OCI-LY7 (cell line): ENCODE measurements around the gene NUDT14. TPM values are rescaled to one million over a fixed set of nuclear protein-coding genes. Genes with fewer than 3 reads are reported as not detected.

Source experiments
- BruUV-seq: library from RNA; stranded (reverse); fragments of 400-500 nt; replicated peaks from 2 replicates; lab custom pipeline; 2021; lab: Mats Ljungman, UMichigan
- CTCF ChIA-PET: fragments of 300-600 bp; sonication (Branson Sonifier 250); formaldehyde crosslinking; loops from one replicate; lab custom pipeline; 2022; ENCODE audit warnings: antibody characterized with exemption; ENCODE audit not compliant: unreplicated experiment; lab: Charles Lee
- POLR2A ChIA-PET: fragments of 300-600 bp; sonication (Branson Sonifier 250); formaldehyde crosslinking; loops from one replicate; lab custom pipeline; 2022; ENCODE audit warnings: antibody characterized with exemption; lab: Charles Lee
- DNase-seq: peaks from one replicate; pipeline ENCODE4 v3.0.0-alpha.2; 2015; ENCODE audit warnings: low spot score
- H2AFZ ChIP-seq: fragments of 200-600 bp; sonication (generic), shearing (Covaris generic); 2 replicates; pipeline ENCODE4 v1.6.1; 2014; ENCODE audit warnings: mild to moderate bottlenecking, antibody characterized with exemption, low read length, moderate library complexity
- H3K27ac ChIP-seq: fragments of 200-600 bp; sonication (generic); 2 replicates; pipeline ENCODE4 v1.5.1; 2014; ENCODE audit warnings: mixed run types, low read depth, mild to moderate bottlenecking, moderate library complexity, low read length, inconsistent platforms; ENCODE audit not compliant: poor library complexity, severe bottlenecking
- H3K36me3 ChIP-seq: fragments of 200-600 bp; sonication (generic); 2 replicates; pipeline ENCODE4 v1.6.1; 2014; ENCODE audit warnings: mild to moderate bottlenecking, antibody characterized with exemption, low read length, moderate library complexity, mixed read lengths; ENCODE audit not compliant: insufficient read depth
- H3K4me1 ChIP-seq: fragments of 200-600 bp; sonication (generic); 2 replicates; pipeline ENCODE4 v1.5.1; 2014; ENCODE audit warnings: mild to moderate bottlenecking, low read length; ENCODE audit not compliant: insufficient read depth, poor library complexity, severe bottlenecking
- H3K4me2 ChIP-seq: fragments of 200-600 bp; sonication (generic); 2 replicates; pipeline ENCODE4 v1.6.1; 2014; ENCODE audit warnings: mild to moderate bottlenecking, low read length
- H3K4me3 ChIP-seq: fragments of 200-600 bp; sonication (generic); 2 replicates; pipeline ENCODE4 v1.5.1; 2014; ENCODE audit warnings: mild to moderate bottlenecking, low read depth, low read length; ENCODE audit not compliant: poor library complexity, severe bottlenecking
- H3K79me2 ChIP-seq: fragments of 200-600 bp; sonication (generic); 2 replicates; pipeline ENCODE4 v1.6.1; 2016; ENCODE audit warnings: low read depth, mild to moderate bottlenecking, low read length, moderate library complexity, mixed read lengths; ENCODE audit not compliant: insufficient read depth
- H3K9me2 ChIP-seq: fragments of 200-600 bp; sonication (generic); 2 replicates; pipeline ENCODE4 v1.6.1; 2016; ENCODE audit warnings: mild to moderate bottlenecking, low read length, mixed read lengths; ENCODE audit not compliant: insufficient read depth
- H3K9me3 ChIP-seq: fragments of 200-600 bp; sonication (generic); 2 replicates; pipeline ENCODE4 v1.6.1; 2014; ENCODE audit warnings: mild to moderate bottlenecking, mixed run types, low read length, mixed read lengths
- H4K20me1 ChIP-seq: fragments of 200-600 bp; sonication (generic); 2 replicates; pipeline ENCODE4 v1.6.1; 2014; ENCODE audit warnings: mild to moderate bottlenecking, antibody characterized with exemption, low read length, moderate library complexity, mixed read lengths; ENCODE audit not compliant: insufficient read depth
- EZH2phosphoT487 ChIP-seq: fragments of 200-600 bp; sonication (generic); IDR thresholded peaks from 2 replicates; pipeline ENCODE4 v1.6.1; 2018; ENCODE audit warnings: low read depth, borderline replicate concordance, mild to moderate bottlenecking, mixed run types, antibody characterized with exemption, low read length, moderate library complexity, mixed read lengths
- intact Hi-C: fragments of 100-400 bp; cut with micrococcal nuclease; formaldehyde crosslinking; loops from one replicate; pipeline ENCODE4 v1.10.0; 2022; ENCODE audit not compliant: unreplicated experiment
- total RNA-seq, 2 experiments: library from RNA; depleted of rRNA in 1 of 2; stranded (reverse); fragments of >200 nt in 1 of 2; shearing (Covaris generic) in 1 of 2; gene quantifications; 2 replicates each; pipeline ENCODE4 v1.2.3, GENCODE V29; 2014 to 2022
- TF ChIP-seq, protein P1 (sequence below): fragments of 200-600 bp; sonication (generic); conservative IDR thresholded peaks from 2 replicates; pipeline ENCODE4 v1.5.1; 2014; ENCODE audit warnings: mild to moderate bottlenecking, antibody characterized with exemption, low read length, moderate library complexity, mixed read lengths

The NUDT14 gene
- total RNA-seq, 2 experiments from 2014 or later, result 32.1 to 37.5 TPM

DNA sequence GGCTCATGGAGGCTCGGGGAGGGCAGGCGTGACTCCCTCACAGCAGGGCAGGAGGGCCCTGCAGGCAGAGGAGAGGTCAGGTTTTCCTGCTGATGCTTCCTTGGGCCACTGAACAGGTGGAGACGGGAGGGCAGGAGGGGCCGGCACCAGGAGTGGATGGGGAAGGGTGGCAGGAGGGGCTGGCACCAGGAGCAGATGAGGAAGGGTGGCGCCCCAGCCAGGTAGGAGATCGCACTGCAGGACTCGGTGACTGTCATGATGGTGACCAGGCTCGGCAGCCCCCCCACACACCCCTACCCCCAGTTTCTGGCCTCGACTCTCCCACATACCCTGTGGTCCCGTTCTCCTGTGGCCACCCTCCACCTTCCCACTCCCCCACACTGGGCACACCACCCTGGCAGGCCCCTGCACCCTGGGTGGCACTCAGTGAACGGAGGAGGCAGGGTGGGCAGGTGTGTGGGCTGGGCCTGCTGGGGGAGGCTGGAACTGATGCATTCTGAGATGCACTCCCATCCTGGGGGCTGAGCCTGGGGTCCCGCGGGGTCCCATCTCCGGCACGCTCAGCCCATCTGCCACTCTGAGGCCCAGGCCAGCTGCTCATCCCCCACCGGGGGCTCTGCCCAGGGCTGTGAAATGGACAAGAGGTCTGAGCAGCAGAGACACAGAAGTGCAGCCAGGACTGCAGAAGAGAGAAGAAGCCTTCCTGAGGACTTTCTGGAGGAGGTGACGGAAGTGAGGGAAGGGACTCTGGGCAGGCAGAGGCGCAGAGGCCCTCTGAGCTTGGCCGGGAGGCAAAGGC, 2.8 kb downstream of the NUDT14 start:
- TF ChIP-seq, protein P1, sequence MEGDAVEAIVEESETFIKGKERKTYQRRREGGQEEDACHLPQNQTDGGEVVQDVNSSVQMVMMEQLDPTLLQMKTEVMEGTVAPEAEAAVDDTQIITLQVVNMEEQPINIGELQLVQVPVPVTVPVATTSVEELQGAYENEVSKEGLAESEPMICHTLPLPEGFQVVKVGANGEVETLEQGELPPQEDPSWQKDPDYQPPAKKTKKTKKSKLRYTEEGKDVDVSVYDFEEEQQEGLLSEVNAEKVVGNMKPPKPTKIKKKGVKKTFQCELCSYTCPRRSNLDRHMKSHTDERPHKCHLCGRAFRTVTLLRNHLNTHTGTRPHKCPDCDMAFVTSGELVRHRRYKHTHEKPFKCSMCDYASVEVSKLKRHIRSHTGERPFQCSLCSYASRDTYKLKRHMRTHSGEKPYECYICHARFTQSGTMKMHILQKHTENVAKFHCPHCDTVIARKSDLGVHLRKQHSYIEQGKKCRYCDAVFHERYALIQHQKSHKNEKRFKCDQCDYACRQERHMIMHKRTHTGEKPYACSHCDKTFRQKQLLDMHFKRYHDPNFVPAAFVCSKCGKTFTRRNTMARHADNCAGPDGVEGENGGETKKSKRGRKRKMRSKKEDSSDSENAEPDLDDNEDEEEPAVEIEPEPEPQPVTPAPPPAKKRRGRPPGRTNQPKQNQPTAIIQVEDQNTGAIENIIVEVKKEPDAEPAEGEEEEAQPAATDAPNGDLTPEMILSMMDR, result peak; percentile 46; the same call in 1 of the 2 replicates
- no peak for TF ChIP-seq EZH2phosphoT487
- no peak overlapping the region for H2AFZ ChIP-seq
- no peaks in the 10 kb centered on the region for H3K36me3 ChIP-seq
- no peaks in the 10 kb centered on the region for H3K9me2 ChIP-seq
- no peaks in the 10 kb centered on the region for H4K20me1 ChIP-seq
- no peak overlapping the region for H3K27ac ChIP-seq
- H3K4me1 ChIP-seq, result peaks cover 51% of the 10 kb centered on the region
- intact Hi-C loops, result loop anchor here (5.0 kb wide), 1 partner anchor 516 kb away; no protein-coding TSS in a partner anchor
- CTCF ChIA-PET, result no interaction called here
- H3K4me2 ChIP-seq, result no peak overlapping the region
- no TSS peak for BruUV-seq
- no peaks in the 10 kb centered on the region for H3K79me2 ChIP-seq
- POLR2A ChIA-PET, result no interaction called here
- H3K4me3 ChIP-seq, result no peak overlapping the region
- DNase-seq, result no peak
- no peaks in the 10 kb centered on the region for H3K9me3 ChIP-seq

DNA sequence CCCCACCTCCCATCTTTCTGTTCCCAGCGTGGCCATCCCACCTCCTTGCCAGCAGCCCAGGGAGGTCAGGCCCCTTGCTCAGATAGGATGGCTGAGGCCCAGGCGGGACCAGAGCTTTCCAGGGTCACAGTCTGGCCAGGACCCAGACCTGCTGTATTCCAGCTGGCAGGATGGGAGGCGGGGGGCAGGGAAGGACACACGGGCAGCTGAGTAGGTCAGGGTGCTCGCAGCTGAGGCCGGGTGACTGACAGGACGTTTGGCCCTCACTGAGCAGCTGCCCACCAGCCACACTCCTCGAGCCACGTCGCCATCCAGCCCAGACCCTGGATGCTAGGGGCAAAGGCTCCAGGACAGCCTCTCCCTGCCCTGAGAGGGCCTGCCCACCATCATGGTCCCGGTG, 4.0 kb downstream of the NUDT14 start:
- H3K9me2 ChIP-seq, result no peaks in the 10 kb centered on the region
- no peak for DNase-seq
- peak overlapping the region; percentile 76; the same call in 1 of the 2 replicates for H3K4me2 ChIP-seq
- no peaks in the 10 kb centered on the region for H3K79me2 ChIP-seq
- no peak for TF ChIP-seq EZH2phosphoT487
- TF ChIP-seq, protein P1, result no peak
- H3K4me1 ChIP-seq, result peaks cover 52% of the 10 kb centered on the region
- H3K27ac ChIP-seq, result no peak overlapping the region
- no peaks in the 10 kb centered on the region for H3K36me3 ChIP-seq
- ChIA-PET POLR2A (interaction anchor here (0.5 kb wide), 1 partner anchor 114 kb away, joined by 3 read pairs; no protein-coding TSS in a partner anchor), CTCF (no interaction called here)
- H2AFZ ChIP-seq, result no peak overlapping the region
- no peak overlapping the region for H3K4me3 ChIP-seq
- H4K20me1 ChIP-seq, result no peaks in the 10 kb centered on the region
- H3K9me3 ChIP-seq, result no peaks in the 10 kb centered on the region
- BruUV-seq, result no TSS peak
- intact Hi-C loops, result loop anchor here (5.0 kb wide), 1 partner anchor 515 kb away; no protein-coding TSS in a partner anchor
